ENCODE data around the gene MVB12A. TPM values are rescaled to one million over a fixed set of nuclear protein-coding genes. Genes with fewer than 3 reads are reported as not detected.

Gene MVB12A
- total and polyA plus RNA-seq, 5 donors from 2014 or later, result 26.7 to 48.6 (median 30.8) TPM

GRCh38 chr19:17460372-17461230, 40.8 kb downstream of the MVB12A start, which contains the start of gene NXNL1:
Gene NXNL1 (minus strand): TSS chr19:17460926. CDS start chr19:17460869, 57 bp downstream.
- Mint-ChIP-seq H3K4me3 (no peak within 1 kb of the TSS), H3K4me1 (no peaks in the 10 kb centered on the region), H3K27me3 (peaks cover 35% of the 10 kb centered on the region), H3K36me3 (no peaks in the 10 kb centered on the region), H3K27ac (no peak within 1 kb of the TSS), H3K9me3 (no peaks in the 10 kb centered on the region)
- no peak for ATAC-seq (ENCODE audit: low read depth in 2 of 2)
- no peaks in the 10 kb centered on the region for H3K9me3 ChIP-seq (ENCODE audit: control insufficient read depth in 2 of 2, low read length in 2 of 2)
- H3K4me3 ChIP-seq (ENCODE audit: low read depth, low read length), result no peak within 1 kb of the TSS
- DNase-seq, result no peak
- no peaks in the 10 kb centered on the region for H3K4me1 ChIP-seq (ENCODE audit: control insufficient read depth, insufficient read depth, low read length, poor library complexity, severe bottlenecking)
- H3K27me3 ChIP-seq (ENCODE audit: control insufficient read depth, insufficient read depth, low read length), result peaks cover 3% of the 10 kb centered on the region
- H3K36me3 ChIP-seq (ENCODE audit: control insufficient read depth, insufficient read depth, low read length), result no peaks in the 10 kb centered on the region
- H3K27ac ChIP-seq (ENCODE audit: insufficient read depth, low read length, poor library complexity, severe bottlenecking), result no peak within 1 kb of the TSS

GRCh38 chr19:17466487-17466850, 46.6 kb downstream of the MVB12A start:
- Mint-ChIP-seq H3K4me1 (peaks cover 5 to 26% (median 13%) of the 10 kb centered on the region in 4 donors), H3K4me3 (peak overlapping the region in 2 of 4 donors; percentile 56 to 69), H3K36me3 (no peaks in the 10 kb centered on the region), H3K27ac (peak overlapping the region in 1 of 3 donors; percentile 60), H3K9me3 (no peaks in the 10 kb centered on the region), H3K27me3 (peaks cover 8% of the 10 kb centered on the region)
- H3K27me3 ChIP-seq (ENCODE audit: control insufficient read depth, insufficient read depth, low read length), result no peaks in the 10 kb centered on the region
- no peaks in the 10 kb centered on the region for H3K36me3 ChIP-seq (ENCODE audit: control insufficient read depth, insufficient read depth, low read length)
- no peak overlapping the region for H3K4me3 ChIP-seq (ENCODE audit: low read depth, low read length)
- H3K4me1 ChIP-seq (ENCODE audit: control insufficient read depth, insufficient read depth, low read length, poor library complexity, severe bottlenecking), result peaks cover 26% of the 10 kb centered on the region
- no peak for DNase-seq
- no peaks in the 10 kb centered on the region for H3K9me3 ChIP-seq (ENCODE audit: control insufficient read depth in 2 of 2, low read length in 2 of 2)
- H3K27ac ChIP-seq (ENCODE audit: insufficient read depth, low read length, poor library complexity, severe bottlenecking), result no peak overlapping the region
- no peak for ATAC-seq (ENCODE audit: low read depth in 2 of 2)

- Mint-ChIP-seq H3K27ac (peak overlapping the region in 1 of 3 donors; percentile 65), H3K4me3 (peak overlapping the region in 2 of 4 donors; percentile 24 to 56)
These were observed 47.8 kb downstream of the MVB12A start for GRCh38 chr19:17467471-17468301.

DNA sequence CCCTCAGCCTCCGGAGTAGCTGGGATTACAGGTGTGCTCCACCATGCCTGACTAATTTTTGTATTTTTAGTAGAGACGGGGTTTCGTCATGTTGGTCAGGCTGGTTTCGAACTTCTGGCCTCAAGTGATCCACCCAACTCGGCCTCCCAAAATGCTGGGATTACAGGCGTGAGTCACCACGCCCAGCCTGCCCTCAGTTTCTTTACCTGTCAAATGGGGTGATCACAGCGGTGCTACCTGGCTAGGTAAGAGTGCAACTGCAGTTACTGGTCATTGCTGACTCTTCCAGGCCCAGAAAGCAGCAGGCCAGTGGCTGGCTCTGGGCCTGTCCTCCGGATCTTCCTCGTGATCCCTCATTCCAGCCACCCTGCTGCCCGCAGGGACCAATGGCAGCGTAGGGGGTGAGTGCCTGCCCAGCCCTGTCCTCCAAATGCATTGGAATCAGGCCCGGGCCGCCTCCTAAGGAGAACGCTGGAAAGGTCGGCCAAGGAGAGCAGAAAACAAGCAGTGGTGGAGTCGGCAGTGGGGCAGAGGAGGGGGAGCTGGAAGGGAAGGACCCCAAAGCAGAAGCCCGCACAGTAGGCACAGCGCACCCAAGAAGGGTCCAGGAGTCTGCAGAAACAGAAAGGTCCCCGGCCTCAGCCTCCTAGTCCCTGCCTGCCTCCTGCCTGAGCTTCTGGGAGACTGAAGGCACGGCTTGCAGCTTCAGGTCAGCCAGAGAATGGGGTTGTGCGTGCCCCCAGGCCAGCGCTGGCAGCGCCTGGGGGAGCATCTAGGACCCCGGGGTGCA, 48.6 kb downstream of the MVB12A start:
- DNase-seq, result no peak
- H3K4me3 ChIP-seq (ENCODE audit: low read depth, low read length), result no peak overlapping the region
- peak overlapping the region; percentile 76 for H3K27ac ChIP-seq (ENCODE audit: insufficient read depth, low read length, poor library complexity, severe bottlenecking)
- peak overlapping the region; percentile 93 to 97 (median 97) for H3K27ac Mint-ChIP-seq
- H3K27me3 ChIP-seq (ENCODE audit: control insufficient read depth, insufficient read depth, low read length), result no peaks in the 10 kb centered on the region
- peaks cover 8% of the 10 kb centered on the region for H3K27me3 Mint-ChIP-seq
- no peak for ATAC-seq (ENCODE audit: low read depth in 2 of 2)
- no peaks in the 10 kb centered on the region for H3K36me3 Mint-ChIP-seq
- no peaks in the 10 kb centered on the region for H3K36me3 ChIP-seq (ENCODE audit: control insufficient read depth, insufficient read depth, low read length)
- H3K4me1 ChIP-seq (ENCODE audit: control insufficient read depth, insufficient read depth, low read length, poor library complexity, severe bottlenecking), result peaks cover 26% of the 10 kb centered on the region
- H3K4me1 Mint-ChIP-seq, result peaks cover 5 to 30% (median 15%) of the 10 kb centered on the region in 4 donors
- H3K9me3 ChIP-seq (ENCODE audit: control insufficient read depth in 2 of 2, low read length in 2 of 2), result no peaks in the 10 kb centered on the region
- H3K9me3 Mint-ChIP-seq, result no peaks in the 10 kb centered on the region
- H3K4me3 Mint-ChIP-seq, result peak overlapping the region; percentile 89 to 99 (median 97)

More at GRCh38 chr19:17467471-17468301, 47.8 kb downstream of the MVB12A start:
- peaks cover 8% of the 10 kb centered on the region for H3K27me3 Mint-ChIP-seq
- no peak overlapping the region for H3K4me3 ChIP-seq (ENCODE audit: low read depth, low read length)
- no peaks in the 10 kb centered on the region for H3K9me3 Mint-ChIP-seq
- ATAC-seq (ENCODE audit: low read depth in 2 of 2), result no peak
- peaks cover 5 to 30% (median 13%) of the 10 kb centered on the region in 4 donors for H3K4me1 Mint-ChIP-seq
- no peaks in the 10 kb centered on the region for H3K36me3 ChIP-seq (ENCODE audit: control insufficient read depth, insufficient read depth, low read length)
- H3K27ac ChIP-seq (ENCODE audit: insufficient read depth, low read length, poor library complexity, severe bottlenecking), result no peak overlapping the region
- H3K9me3 ChIP-seq (ENCODE audit: control insufficient read depth in 2 of 2, low read length in 2 of 2), result no peaks in the 10 kb centered on the region
- no peaks in the 10 kb centered on the region for H3K36me3 Mint-ChIP-seq
- H3K27me3 ChIP-seq (ENCODE audit: control insufficient read depth, insufficient read depth, low read length), result no peaks in the 10 kb centered on the region
- no peak for DNase-seq
- H3K4me1 ChIP-seq (ENCODE audit: control insufficient read depth, insufficient read depth, low read length, poor library complexity, severe bottlenecking), result peaks cover 26% of the 10 kb centered on the region

DNA sequence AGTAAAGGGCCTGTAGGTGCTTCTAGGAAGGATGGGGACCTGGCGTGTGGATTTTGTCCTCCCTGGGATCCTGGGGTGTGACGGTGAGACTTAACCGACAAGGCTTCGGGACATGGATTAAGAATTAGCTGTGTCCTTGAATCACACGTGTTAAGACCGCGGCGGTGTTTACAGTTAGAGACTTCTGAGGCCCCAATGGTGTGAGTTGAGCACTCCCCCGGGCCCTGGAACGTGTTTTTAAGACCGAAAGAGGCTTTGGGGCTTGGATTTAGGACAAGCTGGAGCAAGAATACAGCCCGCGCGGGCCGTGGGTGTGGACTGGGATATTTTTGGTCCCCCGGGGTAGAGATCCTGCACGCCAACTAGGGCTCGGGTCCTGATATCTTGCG, 49.2 kb downstream of the MVB12A start:
- DNase-seq, result no peak
- Histone ChIP-seq H3K4me3 (ENCODE audit: low read depth, low read length) (no peak overlapping the region), H3K9me3 (ENCODE audit: control insufficient read depth in 2 of 2, low read length in 2 of 2) (no peaks in the 10 kb centered on the region), H3K4me1 (ENCODE audit: control insufficient read depth, insufficient read depth, low read length, poor library complexity, severe bottlenecking) (peaks cover 26% of the 10 kb centered on the region), H3K36me3 (ENCODE audit: control insufficient read depth, insufficient read depth, low read length) (no peaks in the 10 kb centered on the region), H3K27ac (ENCODE audit: insufficient read depth, low read length, poor library complexity, severe bottlenecking) (peak overlapping the region; percentile 76), H3K27me3 (ENCODE audit: control insufficient read depth, insufficient read depth, low read length) (no peaks in the 10 kb centered on the region)
- Mint-ChIP-seq H3K9me3 (no peaks in the 10 kb centered on the region), H3K27ac (peak overlapping the region; percentile 93 to 97 (median 97)), H3K4me1 (peaks cover 5 to 30% (median 15%) of the 10 kb centered on the region in 4 donors), H3K4me3 (peak overlapping the region; percentile 89 to 99 (median 97)), H3K36me3 (no peaks in the 10 kb centered on the region), H3K27me3 (peaks cover 8% of the 10 kb centered on the region)
- ATAC-seq (ENCODE audit: low read depth in 2 of 2), result no peak

GRCh38 chr19:17469481-17470067, 49.7 kb downstream of the MVB12A start:
- ATAC-seq (ENCODE audit: low read depth in 2 of 2), result peak; percentile 88 to 89
- Histone ChIP-seq H3K4me3 (ENCODE audit: low read depth, low read length) (peak overlapping the region; percentile 81), H3K27me3 (ENCODE audit: control insufficient read depth, insufficient read depth, low read length) (no peaks in the 10 kb centered on the region), H3K36me3 (ENCODE audit: control insufficient read depth, insufficient read depth, low read length) (no peaks in the 10 kb centered on the region), H3K9me3 (ENCODE audit: control insufficient read depth in 2 of 2, low read length in 2 of 2) (no peaks in the 10 kb centered on the region), H3K4me1 (ENCODE audit: control insufficient read depth, insufficient read depth, low read length, poor library complexity, severe bottlenecking) (peaks cover 26% of the 10 kb centered on the region), H3K27ac (ENCODE audit: insufficient read depth, low read length, poor library complexity, severe bottlenecking) (peak overlapping the region; percentile 76)
- Mint-ChIP-seq H3K4me1 (peaks cover 5 to 30% (median 15%) of the 10 kb centered on the region in 4 donors), H3K27ac (peak overlapping the region; percentile 93 to 97 (median 97)), H3K36me3 (no peaks in the 10 kb centered on the region), H3K9me3 (no peaks in the 10 kb centered on the region), H3K27me3 (peaks cover 6% of the 10 kb centered on the region), H3K4me3 (peak overlapping the region; percentile 89 to 99 (median 97))
- peak; percentile 87 to 95 (median 92) for DNase-seq
